Esophagus squamous epithelium (tissue), 5 donors: ENCODE data around the gene PRKN. TPM values are rescaled to one million over a fixed set of nuclear protein-coding genes. Genes with fewer than 3 reads are reported as not detected.

Experiments
- DNase-seq: peaks from one replicate; lab custom pipeline; 2025; lab: John Stamatoyannopoulos, UW
- H3K27ac ChIP-seq, 4 donors: fragments of 200-600 bp; sonication (generic); one replicate each; pipeline ENCODE4 v1.5.1; 2016 to 2019; ENCODE audit warnings: mild to moderate bottlenecking in 1 of 4
- H3K27me3 ChIP-seq, 4 donors: fragments of 200-600 bp; sonication (generic); 1 replicate in 3 of 4; 2 replicates in 1 of 4; pipeline versions ENCODE4 v1.5.1 to v1.6.0; 2017 to 2021; ENCODE audit warnings: antibody characterized with exemption in 1 of 4
- H3K36me3 ChIP-seq, 3 donors: fragments of 200-600 bp; sonication (generic); one replicate each; pipeline ENCODE4 v1.5.1; 2016 to 2019
- H3K4me1 ChIP-seq, 3 donors: fragments of 200-600 bp; sonication (generic); one replicate each; pipeline ENCODE4 v1.5.1; 2017 to 2019
- H3K4me3 ChIP-seq, 4 donors: fragments of 200-600 bp; sonication (generic); 1 replicate in 3 of 4; 2 replicates in 1 of 4; pipeline ENCODE4 v1.5.1; 2016 to 2019; ENCODE audit warnings: mild to moderate bottlenecking in 2 of 4, moderate library complexity in 1 of 4
- H3K9me3 ChIP-seq, 3 donors: fragments of 200-600 bp; sonication (generic); one replicate each; pipeline ENCODE4 v1.5.1; 2016 to 2019
- POLR2A ChIP-seq, 4 donors: fragments of 450-650 bp; IDR thresholded peaks; one replicate each; pipeline ENCODE4 v1.6.1; 2017; ENCODE audit warnings: antibody characterized with exemption in 4 of 4, mild to moderate bottlenecking in 4 of 4, moderate library complexity in 3 of 4
- WGBS, 2 donors: methylation state at CpG; one replicate each; pipeline ENCODE4 v1.1.5; 2018; 5-methylcytosine and 5-hydroxymethylcytosine counted together
- intact Hi-C: fragments of 100-400 bp; cut with DNase I; formaldehyde crosslinking; loops from one replicate; pipeline ENCODE4 v1.15.0; 2022
- total RNA-seq, 4 donors: library from RNA; depleted of rRNA; stranded (reverse); fragments of >200 nt; gene quantifications; one replicate each; pipeline ENCODE4 v1.1.0, GENCODE V29; 2016
- TF ChIP-seq, protein P1 (sequence below), 6 experiments: fragments of 450-650 bp in 4 of 6; fragments of 200-600 bp in 2 of 6; sonication (generic) in 2 of 6; IDR thresholded peaks; one replicate each; pipeline ENCODE4 v1.5.1; 2016 to 2019; ENCODE audit warnings: antibody characterized with exemption in 6 of 6, mild to moderate bottlenecking in 4 of 6, moderate library complexity in 4 of 6
- donor health status: DM: yes; HTN: yes; CAD: no.

Gene PRKN
- total RNA-seq, 4 donors from 2014 or later: 0.70 to 5.5 (median 2.2) TPM

DNA sequence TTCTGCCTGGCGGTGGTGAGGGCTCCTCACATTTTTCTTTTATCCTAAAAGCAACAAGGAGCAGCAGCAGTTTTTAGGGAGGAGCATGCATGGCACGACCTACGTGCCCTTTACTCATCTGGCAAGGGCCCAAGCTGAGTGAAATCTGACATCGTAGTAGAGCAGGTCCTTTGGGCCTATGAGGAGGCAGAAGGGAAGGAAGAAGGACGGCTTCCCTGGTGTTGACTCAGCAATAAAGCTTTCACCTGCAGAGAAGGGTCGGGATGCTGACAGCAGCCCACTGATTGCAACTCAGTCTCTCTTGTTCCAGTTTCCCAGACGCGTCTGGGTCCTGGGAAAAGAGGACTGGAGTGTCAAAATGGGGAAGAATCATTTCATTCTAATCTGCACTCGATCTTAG is 1044.6 kb downstream of the PRKN start:
- Histone ChIP-seq H3K4me1 (no peaks in the 10 kb centered on the region), H3K36me3 (no peaks in the 10 kb centered on the region), H3K27me3 (no peaks in the 10 kb centered on the region), H3K4me3 (no peak overlapping the region), H3K27ac (no peak overlapping the region), H3K9me3 (no peaks in the 10 kb centered on the region)
- 63 to 68% methylated on average over 8 to 9 of the region's 9 CpGs for WGBS, 2 donors
- TF ChIP-seq, protein P1, sequence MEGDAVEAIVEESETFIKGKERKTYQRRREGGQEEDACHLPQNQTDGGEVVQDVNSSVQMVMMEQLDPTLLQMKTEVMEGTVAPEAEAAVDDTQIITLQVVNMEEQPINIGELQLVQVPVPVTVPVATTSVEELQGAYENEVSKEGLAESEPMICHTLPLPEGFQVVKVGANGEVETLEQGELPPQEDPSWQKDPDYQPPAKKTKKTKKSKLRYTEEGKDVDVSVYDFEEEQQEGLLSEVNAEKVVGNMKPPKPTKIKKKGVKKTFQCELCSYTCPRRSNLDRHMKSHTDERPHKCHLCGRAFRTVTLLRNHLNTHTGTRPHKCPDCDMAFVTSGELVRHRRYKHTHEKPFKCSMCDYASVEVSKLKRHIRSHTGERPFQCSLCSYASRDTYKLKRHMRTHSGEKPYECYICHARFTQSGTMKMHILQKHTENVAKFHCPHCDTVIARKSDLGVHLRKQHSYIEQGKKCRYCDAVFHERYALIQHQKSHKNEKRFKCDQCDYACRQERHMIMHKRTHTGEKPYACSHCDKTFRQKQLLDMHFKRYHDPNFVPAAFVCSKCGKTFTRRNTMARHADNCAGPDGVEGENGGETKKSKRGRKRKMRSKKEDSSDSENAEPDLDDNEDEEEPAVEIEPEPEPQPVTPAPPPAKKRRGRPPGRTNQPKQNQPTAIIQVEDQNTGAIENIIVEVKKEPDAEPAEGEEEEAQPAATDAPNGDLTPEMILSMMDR (IDR thresholded peaks at IDR 0.05): no peak
- TF ChIP-seq POLR2A (IDR thresholded peaks at IDR 0.05): no peak
- no peak for DNase-seq
- intact Hi-C loops: no loop called here

DNA sequence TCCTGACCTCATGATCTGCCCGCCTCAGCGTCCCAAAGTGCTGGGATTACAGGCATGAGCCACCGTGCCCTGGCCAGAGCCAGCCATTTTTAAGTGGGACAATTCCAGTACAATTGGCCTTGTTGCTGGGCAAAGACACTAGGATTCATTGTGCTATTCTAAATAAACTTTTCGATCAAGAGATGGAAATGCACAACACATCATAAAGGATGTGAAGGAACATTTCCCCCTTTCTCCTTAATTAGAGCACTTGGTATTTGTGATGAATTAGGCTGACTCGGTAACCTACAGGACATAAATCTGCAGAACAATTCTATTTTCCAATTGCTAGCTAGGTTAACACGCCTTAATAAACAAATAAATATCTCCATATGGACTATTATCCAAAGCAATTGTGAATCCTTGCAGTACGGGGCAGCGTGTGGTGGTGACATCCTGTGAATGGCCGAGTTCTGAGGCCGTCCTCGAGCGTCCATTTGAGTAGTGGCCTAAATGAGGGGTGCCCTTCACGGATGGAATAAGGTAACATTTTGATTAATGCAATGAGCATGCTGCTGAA is 1047.5 kb downstream of the PRKN start:
- 89 to 94% methylated on average over 13 of the region's 13 CpGs for WGBS, 2 donors
- Histone ChIP-seq H3K27ac (no peak overlapping the region), H3K9me3 (no peaks in the 10 kb centered on the region), H3K36me3 (no peaks in the 10 kb centered on the region), H3K4me3 (no peak overlapping the region), H3K27me3 (no peaks in the 10 kb centered on the region), H3K4me1 (no peaks in the 10 kb centered on the region)
- no peak for TF ChIP-seq POLR2A (IDR thresholded peaks at IDR 0.05)
- TF ChIP-seq, protein P1 (IDR thresholded peaks at IDR 0.05): no peak
- DNase-seq: no peak
- intact Hi-C loops: no loop called here

DNA sequence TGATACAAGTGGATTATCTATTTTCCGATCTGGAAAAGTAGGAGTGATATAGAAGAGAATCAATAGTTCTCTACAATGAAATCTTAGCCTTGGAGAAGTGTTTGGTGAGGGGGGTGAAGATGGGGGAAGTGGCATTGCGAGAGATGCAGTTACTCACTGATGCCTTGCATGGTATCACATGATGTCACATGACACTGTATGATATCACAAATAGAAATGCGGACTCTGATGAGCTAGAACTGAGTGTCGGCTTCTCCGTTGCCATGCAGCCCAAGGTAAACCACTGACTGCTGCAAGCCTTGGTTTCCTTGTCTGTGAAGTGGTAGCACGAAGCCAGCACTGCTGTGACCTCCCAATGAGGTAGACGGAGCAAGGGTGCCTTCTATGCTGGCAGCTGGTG is 1050.4 kb downstream of the PRKN start:
- intact Hi-C loops: no loop called here
- H3K4me1 ChIP-seq: no peaks in the 10 kb centered on the region
- no peak for DNase-seq
- H3K27ac ChIP-seq: no peak overlapping the region
- no peaks in the 10 kb centered on the region for H3K9me3 ChIP-seq
- H3K4me3 ChIP-seq: no peak overlapping the region
- H3K27me3 ChIP-seq: no peaks in the 10 kb centered on the region
- H3K36me3 ChIP-seq: no peaks in the 10 kb centered on the region
- TF ChIP-seq POLR2A (IDR thresholded peaks at IDR 0.05): no peak
- TF ChIP-seq, protein P1 (IDR thresholded peaks at IDR 0.05): no peak
- WGBS, 2 donors: 91 to 95% methylated on average over 6 to 7 of the region's 7 CpGs

DNA sequence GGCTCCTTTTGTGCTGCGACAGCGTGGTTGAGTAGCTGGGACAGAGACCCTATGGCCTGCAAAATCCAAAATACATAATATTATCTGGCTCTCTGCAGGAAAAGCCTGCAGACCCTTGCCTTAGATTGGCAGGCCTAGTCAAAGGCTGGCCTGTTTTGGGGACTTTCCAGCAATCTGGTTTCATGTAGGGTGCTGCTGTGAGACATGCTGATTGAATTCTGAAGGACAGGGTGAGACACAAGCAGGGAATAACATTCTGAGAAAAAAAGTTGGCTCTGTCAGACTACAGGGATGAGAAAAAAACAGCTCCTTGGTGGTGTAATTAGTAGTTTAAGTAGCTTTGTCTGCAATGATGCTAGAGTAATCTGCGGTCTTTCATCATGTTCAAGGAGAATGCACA is 1051.0 kb downstream of the PRKN start:
- H3K27me3 ChIP-seq: no peaks in the 10 kb centered on the region
- H3K4me3 ChIP-seq: no peak overlapping the region
- no peaks in the 10 kb centered on the region for H3K4me1 ChIP-seq
- no peaks in the 10 kb centered on the region for H3K9me3 ChIP-seq
- intact Hi-C loops: no loop called here
- no peaks in the 10 kb centered on the region for H3K36me3 ChIP-seq
- no peak overlapping the region for H3K27ac ChIP-seq
- 89 to 95% methylated on average over 3 of the region's 3 CpGs for WGBS, 2 donors
- DNase-seq: no peak
- no peak for TF ChIP-seq POLR2A (IDR thresholded peaks at IDR 0.05)

DNA sequence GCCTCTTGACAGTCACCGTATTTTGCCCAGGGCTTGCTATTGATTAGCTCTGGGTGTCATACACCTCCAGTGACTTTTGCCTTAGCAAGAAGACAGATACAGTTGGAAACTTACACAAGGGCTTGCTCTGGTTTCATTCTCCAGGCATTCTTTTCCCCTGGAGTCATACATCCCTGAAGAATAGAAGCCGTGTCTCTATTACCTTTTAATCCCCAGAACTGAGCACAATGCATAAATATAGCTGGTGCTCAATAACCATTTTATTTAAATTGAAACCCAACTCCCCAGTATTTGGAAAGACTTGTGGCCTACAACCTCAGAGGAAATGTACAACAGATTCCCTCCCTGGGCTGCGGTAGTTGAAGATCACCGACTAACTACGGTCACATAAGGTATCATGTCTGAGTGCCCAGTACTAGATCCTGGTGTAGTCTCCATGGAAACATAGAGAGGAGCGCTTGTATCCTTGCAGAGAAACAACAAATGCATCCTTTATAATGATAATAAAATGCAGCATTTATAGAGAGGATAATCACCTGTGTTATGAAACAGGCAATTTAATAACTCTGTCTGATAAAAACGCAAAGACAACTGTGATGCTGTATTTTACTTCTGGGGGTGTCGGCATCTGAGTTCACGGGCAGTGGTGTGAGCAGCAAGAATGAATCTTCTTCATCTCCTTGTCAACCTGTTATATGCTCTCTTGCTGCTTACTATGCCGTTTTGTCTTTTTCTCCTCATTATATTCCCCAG is 1052.5 kb downstream of the PRKN start:
- 77 to 85% methylated on average over 10 of the region's 10 CpGs for WGBS, 2 donors
- Histone ChIP-seq H3K36me3 (no peaks in the 10 kb centered on the region), H3K4me3 (no peak overlapping the region), H3K27ac (no peak overlapping the region), H3K9me3 (no peaks in the 10 kb centered on the region), H3K27me3 (no peaks in the 10 kb centered on the region), H3K4me1 (no peaks in the 10 kb centered on the region)
- intact Hi-C loops: no loop called here
- TF ChIP-seq, protein P1 (IDR thresholded peaks at IDR 0.05): no peak
- TF ChIP-seq POLR2A (IDR thresholded peaks at IDR 0.05): no peak
- no peak for DNase-seq
